ENCODE measurements around the gene HLA-DRB1.
"Not testable (repeated sequence)": the region's sequence is repeated elsewhere in the genome, so short reads cannot be mapped to it uniquely, and the experiment has no call there.

HLA-DRB1 gene

DNA sequence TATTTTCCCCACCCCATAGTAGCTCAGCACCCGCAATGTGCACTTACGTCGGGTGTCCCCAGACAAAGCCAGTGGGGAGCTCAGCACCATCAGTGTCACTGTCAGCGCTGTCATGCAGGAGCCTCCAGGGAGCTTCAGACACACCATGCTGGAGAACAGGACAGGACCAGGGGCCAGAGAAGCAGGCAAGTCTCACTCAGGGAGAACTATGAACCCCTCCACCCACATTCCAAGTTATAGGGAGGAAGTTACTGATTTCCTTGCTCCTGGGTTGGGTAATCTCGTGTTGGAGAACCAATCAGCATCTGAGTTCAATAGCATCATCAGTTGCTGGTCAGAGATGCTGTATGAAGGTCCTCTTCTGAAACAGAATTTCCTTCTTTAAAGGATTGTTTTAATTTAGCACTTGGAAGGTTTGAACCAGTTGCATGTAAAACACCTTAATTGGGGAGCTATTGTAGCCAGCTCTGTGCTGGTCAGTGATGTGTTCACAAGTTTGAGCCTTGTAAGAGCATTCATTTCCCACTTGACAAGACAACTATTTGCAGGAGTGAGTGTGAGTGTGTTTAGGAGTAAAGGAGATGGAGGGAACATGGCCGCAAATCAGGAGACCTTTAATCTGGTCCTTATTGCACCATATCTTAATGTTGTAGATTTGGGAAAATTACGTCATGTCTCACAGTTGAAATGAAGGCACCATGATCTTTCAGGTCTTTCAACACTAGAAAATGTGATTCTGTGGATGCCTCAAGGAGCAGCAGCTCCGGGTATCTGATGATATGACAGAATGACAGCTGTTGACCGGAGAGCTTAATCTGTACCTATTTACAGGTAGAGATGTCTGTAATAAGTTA lies at the start of gene HLA-DRB1:
HLA-DRB1 (minus strand) TSS at position 253 of the 854 bp plus-strand sequence; CDS start at position 147, 106 bp downstream.
- in situ Hi-C loops (cut with HindIII; ENCODE audit: low sequenced_read_pairs) = no loop called here
- TF ChIP-seq, protein P1, sequence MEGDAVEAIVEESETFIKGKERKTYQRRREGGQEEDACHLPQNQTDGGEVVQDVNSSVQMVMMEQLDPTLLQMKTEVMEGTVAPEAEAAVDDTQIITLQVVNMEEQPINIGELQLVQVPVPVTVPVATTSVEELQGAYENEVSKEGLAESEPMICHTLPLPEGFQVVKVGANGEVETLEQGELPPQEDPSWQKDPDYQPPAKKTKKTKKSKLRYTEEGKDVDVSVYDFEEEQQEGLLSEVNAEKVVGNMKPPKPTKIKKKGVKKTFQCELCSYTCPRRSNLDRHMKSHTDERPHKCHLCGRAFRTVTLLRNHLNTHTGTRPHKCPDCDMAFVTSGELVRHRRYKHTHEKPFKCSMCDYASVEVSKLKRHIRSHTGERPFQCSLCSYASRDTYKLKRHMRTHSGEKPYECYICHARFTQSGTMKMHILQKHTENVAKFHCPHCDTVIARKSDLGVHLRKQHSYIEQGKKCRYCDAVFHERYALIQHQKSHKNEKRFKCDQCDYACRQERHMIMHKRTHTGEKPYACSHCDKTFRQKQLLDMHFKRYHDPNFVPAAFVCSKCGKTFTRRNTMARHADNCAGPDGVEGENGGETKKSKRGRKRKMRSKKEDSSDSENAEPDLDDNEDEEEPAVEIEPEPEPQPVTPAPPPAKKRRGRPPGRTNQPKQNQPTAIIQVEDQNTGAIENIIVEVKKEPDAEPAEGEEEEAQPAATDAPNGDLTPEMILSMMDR (IDR thresholded peaks at IDR 0.05; ENCODE audit: low read depth, low read length) = no peak
- H3K4me3 ChIP-seq (ENCODE audit: low read depth, low read length) = no peak within 1 kb of the TSS
- DNase-seq (ENCODE audit: low read depth, low spot score) = peak; percentile 2

DNA sequence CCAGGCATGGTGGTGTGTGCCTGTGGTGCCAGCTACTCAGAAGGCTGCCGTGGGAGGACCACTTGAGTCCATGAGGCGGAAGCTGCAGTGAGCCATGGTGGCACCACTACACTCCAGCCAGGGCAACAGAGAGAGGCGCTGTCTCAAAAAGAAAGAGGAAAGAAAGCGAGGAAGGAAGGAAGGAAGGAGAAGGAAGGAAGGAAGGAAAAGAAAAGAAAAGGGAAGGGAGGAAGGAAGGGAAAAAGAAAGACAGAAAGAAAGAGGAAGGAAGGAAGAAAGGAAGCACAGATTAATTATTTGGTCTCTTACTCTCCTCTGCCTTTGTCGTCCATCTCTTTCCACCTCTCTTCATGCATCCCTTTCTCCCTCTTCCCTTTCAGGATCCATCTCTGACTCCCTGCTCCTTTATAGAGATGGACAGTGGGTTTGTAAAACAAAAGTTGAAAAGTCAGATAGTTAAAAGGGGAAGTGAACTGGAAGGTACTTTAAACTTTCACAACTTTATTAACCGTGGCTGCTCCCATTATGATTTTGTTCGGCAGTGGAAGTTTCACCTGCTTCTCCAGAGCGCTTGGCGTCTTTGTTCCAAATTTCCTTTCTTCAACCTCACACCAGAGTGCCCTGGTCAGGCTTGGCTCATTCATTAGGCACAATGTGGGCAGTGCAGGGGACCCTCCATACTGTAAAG lies 49.0 kb upstream of the HLA-DRB1 start:
- no peak for DNase-seq (ENCODE audit: low read depth, low spot score)
- TF ChIP-seq, protein P1 (IDR thresholded peaks at IDR 0.05; ENCODE audit: low read depth, low read length) = no peak
- in situ Hi-C loops (cut with HindIII; ENCODE audit: low sequenced_read_pairs) = no loop called here
- no peak overlapping the region for H3K4me3 ChIP-seq (ENCODE audit: low read depth, low read length)

DNA sequence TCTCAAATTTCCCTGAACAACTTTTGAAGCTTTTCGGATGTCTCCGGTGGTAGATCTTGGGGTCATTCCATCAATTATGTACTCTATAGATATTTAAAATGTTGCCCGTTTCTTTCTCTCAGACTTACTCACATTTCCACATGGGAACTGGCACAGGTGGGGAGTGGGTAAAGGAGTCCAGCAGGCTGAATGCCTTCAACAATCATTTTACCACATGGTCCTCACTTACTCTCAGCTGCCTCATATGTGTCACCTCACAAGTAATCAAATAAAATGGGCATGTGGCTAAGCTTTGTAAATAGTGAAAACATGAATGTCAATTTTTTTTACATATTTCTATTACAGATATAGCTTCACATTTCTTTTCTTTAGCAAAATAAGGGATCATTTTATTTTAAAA lies 48.2 kb upstream of the HLA-DRB1 start:
- TF ChIP-seq, protein P1 (IDR thresholded peaks at IDR 0.05; ENCODE audit: low read depth, low read length) = no peak
- in situ Hi-C loops (cut with HindIII; ENCODE audit: low sequenced_read_pairs) = no loop called here
- no peak for DNase-seq (ENCODE audit: low read depth, low spot score)
- no peak overlapping the region for H3K4me3 ChIP-seq (ENCODE audit: low read depth, low read length)

DNA sequence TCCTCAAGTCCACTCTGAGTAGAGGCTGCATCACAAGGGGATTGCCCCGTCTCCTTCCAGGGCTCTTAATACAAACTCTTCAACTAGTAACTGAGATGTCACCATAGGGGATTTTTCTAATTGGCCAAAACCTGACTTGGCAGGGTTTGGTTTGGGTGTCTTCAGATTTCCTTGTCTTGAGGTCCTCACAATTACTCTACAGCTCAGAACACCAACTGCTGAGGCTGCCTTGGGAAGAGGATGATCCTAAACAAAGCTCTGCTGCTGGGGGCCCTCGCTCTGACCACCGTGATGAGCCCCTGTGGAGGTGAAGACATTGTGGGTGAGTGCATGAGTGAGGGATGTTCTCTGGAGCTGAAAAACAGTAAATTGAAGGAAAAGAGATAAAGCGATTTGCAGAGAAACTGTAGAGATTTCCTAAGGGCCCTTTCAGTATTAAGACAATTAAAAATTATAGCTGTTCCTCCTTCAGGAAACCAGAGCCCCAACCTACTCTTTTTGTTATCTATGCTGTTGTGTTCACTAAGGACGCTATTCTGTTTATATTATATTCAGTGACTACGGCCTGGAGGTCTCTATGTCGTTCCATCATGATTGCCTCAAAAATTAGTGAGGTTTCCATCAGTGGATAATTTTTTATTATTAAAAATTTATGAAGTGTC lies 47.7 kb upstream of the HLA-DRB1 start, which contains the start of gene HLA-DQA1:
HLA-DQA1 (plus strand) TSS at position 188 of the 662 bp plus-strand sequence; CDS start at position 241, 53 bp downstream.
- TF ChIP-seq, protein P1 (IDR thresholded peaks at IDR 0.05; ENCODE audit: low read depth, low read length) = no peak
- H3K4me3 ChIP-seq (ENCODE audit: low read depth, low read length) = no peak within 1 kb of the TSS
- DNase-seq (ENCODE audit: low read depth, low spot score) = no peak
- in situ Hi-C loops (cut with HindIII; ENCODE audit: low sequenced_read_pairs) = no loop called here

DNA sequence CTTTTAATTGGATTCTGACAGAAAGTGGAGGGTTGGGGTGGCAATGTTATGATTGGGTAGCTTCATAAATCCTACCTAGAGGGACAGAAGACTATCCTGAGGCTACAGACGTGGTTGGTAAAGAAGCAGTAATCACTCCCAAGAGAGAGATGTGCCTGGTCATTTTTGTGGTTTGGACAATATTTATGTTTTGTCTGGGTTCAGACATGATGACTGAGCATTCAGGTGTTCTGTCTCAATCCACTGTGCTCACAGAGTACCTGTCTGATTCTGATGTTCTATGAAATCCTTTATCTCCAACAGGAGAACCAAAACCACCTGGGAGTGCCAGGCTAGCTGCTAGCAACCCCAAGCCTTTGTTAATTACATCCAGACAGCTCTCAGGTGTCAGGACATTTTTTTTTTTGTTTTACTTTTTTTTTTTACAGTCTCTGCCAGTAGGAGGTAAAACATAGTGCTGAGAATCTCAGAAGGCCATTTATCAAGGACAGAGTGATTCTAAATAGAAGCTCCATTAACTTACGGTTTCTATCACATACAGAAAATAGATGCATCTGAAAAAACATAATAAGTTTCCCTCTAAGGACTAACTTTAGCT lies 46.0 kb upstream of the HLA-DRB1 start:
- TF ChIP-seq, protein P1 (IDR thresholded peaks at IDR 0.05; ENCODE audit: low read depth, low read length) = no peak
- in situ Hi-C loops (cut with HindIII; ENCODE audit: low sequenced_read_pairs) = no loop called here
- no peak for DNase-seq (ENCODE audit: low read depth, low spot score)
- no peak overlapping the region for H3K4me3 ChIP-seq (ENCODE audit: low read depth, low read length)

DNA sequence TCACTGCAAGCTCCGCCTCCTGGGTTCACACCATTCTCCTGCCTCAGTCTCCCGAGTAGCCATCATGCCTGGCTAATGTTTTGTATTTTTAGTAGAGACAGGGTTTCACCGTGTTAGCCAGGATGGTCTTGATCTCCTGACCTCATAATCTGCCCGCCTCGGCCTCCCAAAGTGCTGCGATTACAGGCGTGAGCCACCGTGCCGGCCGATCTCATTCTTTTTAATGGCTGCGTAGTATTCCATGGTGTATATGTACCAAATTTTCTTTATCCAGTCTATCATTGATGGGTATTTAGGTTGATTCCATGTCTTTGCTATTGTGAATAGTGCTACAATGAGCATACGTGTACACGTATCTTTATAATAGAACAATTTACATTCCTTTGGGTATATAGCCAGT lies 40.1 kb upstream of the HLA-DRB1 start:
- DNase-seq (ENCODE audit: low read depth, low spot score); H3K4me3 ChIP-seq (ENCODE audit: low read depth, low read length); in situ Hi-C loops (cut with HindIII; ENCODE audit: low sequenced_read_pairs): not testable (repeated sequence)

Data from astrocyte of the spinal cord (primary cell).